ENCODE measurements around the gene AMBP.

DNA sequence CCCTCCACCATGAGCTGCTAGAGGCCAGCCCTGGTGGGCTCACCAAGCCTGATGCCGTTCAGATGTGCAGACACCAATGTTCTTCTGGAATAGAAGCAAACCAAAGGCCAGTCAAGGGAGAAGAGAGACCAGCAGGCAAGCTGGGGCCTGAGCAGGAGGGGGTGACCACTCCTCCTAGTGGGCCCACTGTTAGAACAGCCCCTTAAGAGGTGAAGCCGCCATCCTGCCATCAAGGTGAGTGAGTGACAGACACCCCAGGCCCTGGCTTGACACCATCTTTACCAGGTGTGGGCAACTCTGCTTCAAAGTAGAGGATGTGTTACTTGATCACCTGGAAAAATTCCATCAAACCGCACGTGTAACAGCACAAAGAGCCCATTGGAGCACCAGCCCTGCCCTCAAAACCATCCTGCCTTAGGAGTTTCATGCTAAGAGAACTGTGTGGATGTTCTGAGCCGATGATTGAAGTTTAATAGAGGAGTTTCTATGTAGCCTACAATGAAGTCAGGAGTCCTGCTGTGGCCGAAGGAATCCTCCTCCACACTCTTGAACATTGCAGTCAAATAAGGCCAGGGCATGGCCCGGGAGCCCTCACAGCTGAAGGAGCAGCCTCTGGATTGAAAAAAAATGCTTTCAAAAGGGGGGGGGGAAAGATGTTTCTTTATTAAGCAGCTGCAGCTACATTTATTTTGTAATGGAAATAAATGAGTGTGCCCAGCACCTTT is 20.8 kb downstream of the AMBP start:
- TF ChIP-seq, protein P1, sequence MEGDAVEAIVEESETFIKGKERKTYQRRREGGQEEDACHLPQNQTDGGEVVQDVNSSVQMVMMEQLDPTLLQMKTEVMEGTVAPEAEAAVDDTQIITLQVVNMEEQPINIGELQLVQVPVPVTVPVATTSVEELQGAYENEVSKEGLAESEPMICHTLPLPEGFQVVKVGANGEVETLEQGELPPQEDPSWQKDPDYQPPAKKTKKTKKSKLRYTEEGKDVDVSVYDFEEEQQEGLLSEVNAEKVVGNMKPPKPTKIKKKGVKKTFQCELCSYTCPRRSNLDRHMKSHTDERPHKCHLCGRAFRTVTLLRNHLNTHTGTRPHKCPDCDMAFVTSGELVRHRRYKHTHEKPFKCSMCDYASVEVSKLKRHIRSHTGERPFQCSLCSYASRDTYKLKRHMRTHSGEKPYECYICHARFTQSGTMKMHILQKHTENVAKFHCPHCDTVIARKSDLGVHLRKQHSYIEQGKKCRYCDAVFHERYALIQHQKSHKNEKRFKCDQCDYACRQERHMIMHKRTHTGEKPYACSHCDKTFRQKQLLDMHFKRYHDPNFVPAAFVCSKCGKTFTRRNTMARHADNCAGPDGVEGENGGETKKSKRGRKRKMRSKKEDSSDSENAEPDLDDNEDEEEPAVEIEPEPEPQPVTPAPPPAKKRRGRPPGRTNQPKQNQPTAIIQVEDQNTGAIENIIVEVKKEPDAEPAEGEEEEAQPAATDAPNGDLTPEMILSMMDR (IDR thresholded peaks at IDR 0.05), result no peak
- TF ChIP-seq POLR2A (IDR thresholded peaks at IDR 0.05), result no peak
